Natural killer cell (primary cell): Measurements from ENCODE around the gene YTHDF1. TPM values are rescaled to one million over a fixed set of nuclear protein-coding genes. Genes with fewer than 3 reads are reported as not detected.

Experiments used
- ATAC-seq, 3 donors: fragments of 150-1000 bp in 2 of 3; fragments of 200-7000 bp in 1 of 3; cut with Tn5 transposase; 1 replicate in 1 of 3; 2 replicates in 2 of 3; pipeline ENCODE4 v1.10.0; 2021; ENCODE audit warnings: mild to moderate bottlenecking in 2 of 3, moderate library complexity in 2 of 3
- DNase-seq, 2 donors: peaks; one replicate each; pipeline versions ENCODE4 v3.0.0 to v3.0.0-alpha.2; 2013 to 2021; ENCODE audit warnings: mixed read lengths in 1 of 2
- H3K27ac ChIP-seq: one replicate; pipeline ENCODE4 v1.5.1; 2013; ENCODE audit warnings: mild to moderate bottlenecking, low read length
- H3K27me3 ChIP-seq: one replicate; pipeline ENCODE4 v1.6.1; 2013; ENCODE audit warnings: low read length; ENCODE audit not compliant: control insufficient read depth, insufficient read depth
- H3K36me3 ChIP-seq: one replicate; pipeline ENCODE4 v1.6.1; 2013; ENCODE audit warnings: low read length; ENCODE audit not compliant: control insufficient read depth, insufficient read depth
- H3K4me1 ChIP-seq: one replicate; pipeline ENCODE4 v1.6.1; 2013; ENCODE audit warnings: low read length; ENCODE audit not compliant: control insufficient read depth, insufficient read depth
- H3K4me3 ChIP-seq: one replicate; pipeline ENCODE4 v1.5.1; 2013; ENCODE audit warnings: low read length
- H3K9me3 ChIP-seq: one replicate; pipeline ENCODE4 v1.6.1; 2013; ENCODE audit warnings: low read length; ENCODE audit not compliant: control insufficient read depth, insufficient read depth
- H3K27ac Mint-ChIP-seq, 2 donors: one replicate each; pipeline ENCODE4 v1.8.0; 2022; ENCODE audit warnings: mild to moderate bottlenecking in 2 of 2, mixed read lengths in 2 of 2, moderate library complexity in 1 of 2
- H3K27me3 Mint-ChIP-seq, 2 donors: one replicate each; pipeline ENCODE4 v1.8.0; 2022; ENCODE audit warnings: low read depth in 2 of 2, mixed read lengths in 2 of 2
- H3K36me3 Mint-ChIP-seq: one replicate; pipeline ENCODE4 v1.8.0; 2022; ENCODE audit warnings: mixed read lengths
- H3K4me1 Mint-ChIP-seq, 2 donors: one replicate each; pipeline ENCODE4 v1.8.0; 2022; ENCODE audit warnings: mixed read lengths in 2 of 2
- H3K4me3 Mint-ChIP-seq: one replicate; pipeline ENCODE4 v1.8.0; 2022; ENCODE audit warnings: mild to moderate bottlenecking, moderate library complexity, mixed read lengths
- H3K9me3 Mint-ChIP-seq, 2 donors: one replicate each; pipeline ENCODE4 v1.8.0; 2022; ENCODE audit warnings: mixed read lengths in 2 of 2
- WGBS: methylation state at CpG from one replicate; pipeline ENCODE4 v1.1.7; 2013; ENCODE audit warnings: missing lambda C conversion rate; ENCODE audit not compliant: insufficient coverage; 5-methylcytosine and 5-hydroxymethylcytosine counted together
- intact Hi-C: fragments of 100-400 bp; cut with micrococcal nuclease; formaldehyde crosslinking; loops from one replicate; pipeline ENCODE4 v1.14.2; 2022
- total RNA-seq, 4 donors: library from RNA; stranded (reverse); fragments of 120-200 nt in 1 of 4; gene quantifications; one replicate each; pipeline versions ENCODE4 v1.2.3 to v1.2.4, GENCODE V29; 2013 to 2022
- TF ChIP-seq, protein P1 (sequence below): fragments of 200-600 bp; IDR thresholded peaks from one replicate; pipeline ENCODE4 v1.8.0; 2022; ENCODE audit warnings: antibody characterized with exemption

YTHDF1 gene
- total RNA-seq, 3 donors from 2014 or later (not counting 1 experiment from before 2014, with no cell fraction given), result 39.1 to 43.1 (median 41.0) TPM

DNA sequence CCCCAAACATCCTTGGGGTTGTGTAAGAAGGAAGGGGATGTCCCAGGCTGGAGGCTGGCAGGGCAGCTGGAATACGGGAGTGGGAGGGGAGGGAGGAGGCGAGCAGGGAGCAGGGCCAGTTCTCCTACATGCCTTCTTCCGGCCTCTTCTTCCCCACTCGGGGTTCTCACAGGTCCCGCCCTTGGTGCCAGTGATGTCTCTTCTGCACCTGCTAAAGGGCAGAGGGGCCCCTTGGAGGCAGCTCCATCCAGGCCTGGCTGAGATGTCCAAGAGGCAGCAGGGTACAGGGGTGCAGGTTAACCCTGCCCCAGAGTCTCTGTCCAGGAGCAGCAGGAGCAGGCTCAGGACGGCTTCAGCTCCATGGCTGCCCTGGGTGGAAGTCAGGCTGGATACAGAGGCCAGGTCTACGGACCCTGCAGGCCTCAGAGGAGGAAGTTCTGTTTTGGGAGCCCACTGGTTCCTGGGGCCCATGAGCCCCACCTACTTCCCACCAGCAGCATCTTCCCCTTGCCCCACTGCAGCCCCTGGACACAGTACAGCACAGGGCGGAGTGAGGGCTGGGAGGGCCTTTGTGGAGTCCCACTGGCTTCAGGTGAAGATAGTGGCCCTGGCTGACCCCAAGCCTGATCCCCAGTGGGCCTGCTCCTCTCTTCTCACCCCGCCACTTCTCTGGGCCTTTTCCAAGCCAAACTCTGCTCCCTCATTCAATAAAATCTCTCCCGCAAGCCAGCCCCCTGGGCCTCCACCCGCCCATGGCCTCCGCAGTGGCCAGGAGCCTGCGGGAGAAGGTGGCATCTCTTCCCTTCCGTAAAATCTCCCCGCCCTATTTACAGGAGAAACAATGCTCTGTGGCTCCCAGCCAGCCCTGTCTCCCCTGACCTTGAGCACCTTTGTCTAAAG is 60.4 kb downstream of the YTHDF1 start:
- H3K4me3 ChIP-seq, result no peak overlapping the region
- DNase-seq (no peak), ATAC-seq (no peak)
- H3K27me3 ChIP-seq, result peaks cover 2% of the 10 kb centered on the region
- no peaks in the 10 kb centered on the region for H3K4me1 ChIP-seq
- intact Hi-C loops, result no loop called here
- WGBS, result 73% methylated on average over 15 of the region's 15 CpGs
- Mint-ChIP-seq H3K27me3 (peaks cover 0 to 4% of the 10 kb centered on the region in 2 donors), H3K4me1 (no peaks in the 10 kb centered on the region), H3K4me3 (no peak overlapping the region), H3K36me3 (no peaks in the 10 kb centered on the region), H3K27ac (no peak overlapping the region), H3K9me3 (no peaks in the 10 kb centered on the region)
- H3K36me3 ChIP-seq, result no peaks in the 10 kb centered on the region
- no peaks in the 10 kb centered on the region for H3K9me3 ChIP-seq
- no peak overlapping the region for H3K27ac ChIP-seq
- TF ChIP-seq, protein P1, sequence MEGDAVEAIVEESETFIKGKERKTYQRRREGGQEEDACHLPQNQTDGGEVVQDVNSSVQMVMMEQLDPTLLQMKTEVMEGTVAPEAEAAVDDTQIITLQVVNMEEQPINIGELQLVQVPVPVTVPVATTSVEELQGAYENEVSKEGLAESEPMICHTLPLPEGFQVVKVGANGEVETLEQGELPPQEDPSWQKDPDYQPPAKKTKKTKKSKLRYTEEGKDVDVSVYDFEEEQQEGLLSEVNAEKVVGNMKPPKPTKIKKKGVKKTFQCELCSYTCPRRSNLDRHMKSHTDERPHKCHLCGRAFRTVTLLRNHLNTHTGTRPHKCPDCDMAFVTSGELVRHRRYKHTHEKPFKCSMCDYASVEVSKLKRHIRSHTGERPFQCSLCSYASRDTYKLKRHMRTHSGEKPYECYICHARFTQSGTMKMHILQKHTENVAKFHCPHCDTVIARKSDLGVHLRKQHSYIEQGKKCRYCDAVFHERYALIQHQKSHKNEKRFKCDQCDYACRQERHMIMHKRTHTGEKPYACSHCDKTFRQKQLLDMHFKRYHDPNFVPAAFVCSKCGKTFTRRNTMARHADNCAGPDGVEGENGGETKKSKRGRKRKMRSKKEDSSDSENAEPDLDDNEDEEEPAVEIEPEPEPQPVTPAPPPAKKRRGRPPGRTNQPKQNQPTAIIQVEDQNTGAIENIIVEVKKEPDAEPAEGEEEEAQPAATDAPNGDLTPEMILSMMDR, result no peak

DNA sequence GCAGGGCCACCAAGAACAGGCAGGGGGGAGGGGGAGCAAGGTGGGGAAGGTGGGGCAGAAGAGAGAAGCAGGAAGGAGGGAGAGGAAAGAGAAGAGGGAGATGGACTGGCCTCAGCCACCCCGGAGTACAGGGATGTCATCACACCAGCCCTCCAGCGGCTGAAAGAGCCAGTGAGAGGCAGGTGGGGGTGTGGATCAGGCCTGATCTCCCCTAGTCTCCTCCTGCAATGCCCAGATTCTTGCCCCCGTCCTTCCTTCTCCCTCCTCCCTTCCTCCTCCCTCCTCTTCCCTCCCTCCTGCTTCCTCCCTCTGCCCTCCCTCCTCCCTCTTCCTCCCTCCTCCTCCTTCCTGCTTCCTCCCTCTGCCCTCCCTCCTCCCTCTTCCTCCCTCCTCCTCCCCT is 61.5 kb downstream of the YTHDF1 start:
- H3K27me3 Mint-ChIP-seq, result peaks cover 7 to 11% of the 10 kb centered on the region in 2 donors
- peaks cover 2% of the 10 kb centered on the region for H3K27me3 ChIP-seq
- H3K4me3 Mint-ChIP-seq, result no peak overlapping the region
- H3K9me3 Mint-ChIP-seq, result no peaks in the 10 kb centered on the region
- DNase-seq, result no peak
- no peak overlapping the region for H3K27ac Mint-ChIP-seq
- TF ChIP-seq, protein P1, result no peak
- no peak for ATAC-seq
- H3K4me1 Mint-ChIP-seq, result no peaks in the 10 kb centered on the region
- 38% methylated on average over 3 of the region's 3 CpGs for WGBS
- no peaks in the 10 kb centered on the region for H3K9me3 ChIP-seq
- no peaks in the 10 kb centered on the region for H3K36me3 ChIP-seq
- intact Hi-C loops, result no loop called here
- no peak overlapping the region for H3K4me3 ChIP-seq
- H3K36me3 Mint-ChIP-seq, result no peaks in the 10 kb centered on the region
- no peak overlapping the region for H3K27ac ChIP-seq
- H3K4me1 ChIP-seq, result no peaks in the 10 kb centered on the region

DNA sequence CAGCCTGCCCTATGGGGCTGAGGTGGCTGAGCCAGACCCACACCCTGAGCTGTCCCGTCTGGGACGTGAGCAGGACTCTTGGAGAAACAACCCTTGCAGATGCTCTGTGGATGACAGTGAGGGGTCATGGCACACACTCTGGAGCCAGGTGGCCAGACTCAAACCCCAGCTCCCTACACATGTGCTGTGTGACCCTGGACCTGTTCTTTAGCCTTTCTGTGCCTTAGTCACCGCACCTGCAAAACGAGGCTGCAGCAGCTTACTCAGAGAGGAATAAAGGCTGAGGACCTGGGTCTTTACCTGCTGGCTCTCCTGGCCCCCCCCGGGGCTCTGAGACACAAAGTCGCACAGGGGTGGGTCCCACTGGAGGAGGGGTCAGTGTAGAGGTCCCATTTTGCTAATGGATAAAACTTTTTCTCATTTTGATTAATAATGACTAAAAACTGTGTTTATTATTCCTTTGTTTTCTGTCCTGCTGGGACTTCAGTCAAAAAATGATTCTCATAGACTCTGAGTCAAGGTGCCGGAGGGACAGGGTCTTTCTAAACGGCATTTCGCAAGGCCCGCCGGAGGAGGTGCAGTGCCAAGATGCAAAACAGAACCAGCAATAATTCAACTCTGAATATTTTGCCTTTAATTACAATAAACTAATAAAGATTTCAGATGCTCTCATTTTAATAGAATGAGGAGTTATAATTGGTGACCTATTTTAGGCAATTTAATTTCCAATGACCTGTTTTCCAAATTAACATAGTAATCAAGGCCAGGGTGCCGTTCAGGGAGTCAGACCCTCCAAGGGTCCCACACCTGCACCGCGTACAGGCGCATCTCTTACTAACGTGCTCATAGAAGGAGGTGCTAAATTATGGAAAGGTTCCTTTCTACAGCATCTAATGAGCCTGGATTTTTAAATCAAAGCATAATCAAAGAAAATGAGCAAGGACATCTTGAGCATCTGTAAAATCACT is 62.4 kb downstream of the YTHDF1 start:
- intact Hi-C loops, result no loop called here
- no peaks in the 10 kb centered on the region for H3K9me3 Mint-ChIP-seq
- DNase-seq (no peak), ATAC-seq (no peak)
- peaks cover 2% of the 10 kb centered on the region for H3K27me3 ChIP-seq
- H3K4me3 ChIP-seq, result no peak overlapping the region
- TF ChIP-seq, protein P1, result no peak
- no peaks in the 10 kb centered on the region for H3K4me1 ChIP-seq
- no peak overlapping the region for H3K27ac ChIP-seq
- WGBS, result 79% methylated on average over 16 of the region's 16 CpGs
- H3K9me3 ChIP-seq, result no peaks in the 10 kb centered on the region
- H3K27ac Mint-ChIP-seq, result no peak overlapping the region
- peaks cover 11 to 13% of the 10 kb centered on the region in 2 donors for H3K27me3 Mint-ChIP-seq
- H3K36me3 Mint-ChIP-seq, result no peaks in the 10 kb centered on the region
- no peak overlapping the region for H3K4me3 Mint-ChIP-seq
- H3K36me3 ChIP-seq, result no peaks in the 10 kb centered on the region
- no peaks in the 10 kb centered on the region for H3K4me1 Mint-ChIP-seq
